ENCODE results near the gene LPIN3.

The LPIN3 gene

DNA sequence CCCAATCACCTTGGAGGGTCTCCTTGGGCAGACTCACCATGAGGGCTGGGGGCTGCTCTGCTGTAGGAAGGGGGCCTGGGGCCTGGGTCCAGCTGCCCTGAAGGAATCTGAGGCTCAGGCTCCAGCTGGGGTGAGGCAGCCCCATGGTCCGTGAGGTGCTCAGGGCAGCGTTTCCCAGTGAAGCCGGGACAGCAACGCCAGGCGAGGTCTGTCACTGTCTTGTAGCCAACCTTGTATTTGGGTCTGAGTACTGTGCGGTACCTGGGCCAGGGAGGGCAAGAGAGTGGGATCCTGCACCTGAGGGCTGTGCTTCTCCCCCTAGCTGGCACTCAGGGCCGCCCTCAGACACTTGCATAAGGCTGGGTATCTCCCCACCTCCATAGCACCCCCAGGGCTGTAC lies 23.0 kb downstream of the LPIN3 start:
- Histone ChIP-seq H3K9ac (ENCODE audit: low read depth, low read length, poor library complexity, severe bottlenecking) (no peak overlapping the region), H3K4me2 (ENCODE audit: low read depth, low read length, poor library complexity, severe bottlenecking) (no peak overlapping the region), H3K4me1 (ENCODE audit: insufficient read depth, low read length, poor library complexity, severe bottlenecking) (no peaks in the 10 kb centered on the region), H3F3A (ENCODE audit: low read depth) (no peaks in the 10 kb centered on the region), H3K9me3 (ENCODE audit: insufficient read depth, low read depth, low read length) (no peaks in the 10 kb centered on the region), H2AFZ (ENCODE audit: low read length) (no peak overlapping the region), H3K9me2 (replicated peaks; ENCODE audit: low read depth, low read length) (no peaks in the 10 kb centered on the region), H4K20me1 (ENCODE audit: insufficient read depth, low read length, poor library complexity, severe bottlenecking) (no peaks in the 10 kb centered on the region), H3K79me2 (ENCODE audit: insufficient read depth, low read length) (no peaks in the 10 kb centered on the region), H3K27me3 (ENCODE audit: insufficient read depth, low read length, poor library complexity, severe bottlenecking) (no peaks in the 10 kb centered on the region), H3K4me3 (ENCODE audit: low read length, poor library complexity, severe bottlenecking) (no peak overlapping the region), H3K36me3 (ENCODE audit: insufficient read depth, low read length) (no peaks in the 10 kb centered on the region)
- no peak for TF ChIP-seq EZH2phosphoT487 (IDR thresholded peaks at IDR 0.05; ENCODE audit: borderline replicate concordance)
- TF ChIP-seq CTCF (conservative IDR thresholded peaks at IDR 0.05; ENCODE audit: low read length), result no peak

- no peak overlapping the region for H3K9ac ChIP-seq (ENCODE audit: low read depth, low read length, poor library complexity, severe bottlenecking)
- H3F3A ChIP-seq (ENCODE audit: low read depth), result no peaks in the 10 kb centered on the region
- no peaks in the 10 kb centered on the region for H3K36me3 ChIP-seq (ENCODE audit: insufficient read depth, low read length)
- H3K27me3 ChIP-seq (ENCODE audit: insufficient read depth, low read length, poor library complexity, severe bottlenecking), result no peaks in the 10 kb centered on the region
- H3K4me2 ChIP-seq (ENCODE audit: low read depth, low read length, poor library complexity, severe bottlenecking), result no peak overlapping the region
- H3K9me2 ChIP-seq (replicated peaks; ENCODE audit: low read depth, low read length), result no peaks in the 10 kb centered on the region
- no peak overlapping the region for H3K4me3 ChIP-seq (ENCODE audit: low read length, poor library complexity, severe bottlenecking)
- H3K9me3 ChIP-seq (ENCODE audit: insufficient read depth, low read depth, low read length), result no peaks in the 10 kb centered on the region
- H2AFZ ChIP-seq (ENCODE audit: low read length), result no peak overlapping the region
- no peak for TF ChIP-seq CTCF (conservative IDR thresholded peaks at IDR 0.05; ENCODE audit: low read length)
- no peak for TF ChIP-seq EZH2phosphoT487 (IDR thresholded peaks at IDR 0.05; ENCODE audit: borderline replicate concordance)
- no peaks in the 10 kb centered on the region for H3K79me2 ChIP-seq (ENCODE audit: insufficient read depth, low read length)
- H4K20me1 ChIP-seq (ENCODE audit: insufficient read depth, low read length, poor library complexity, severe bottlenecking), result no peaks in the 10 kb centered on the region
- H3K4me1 ChIP-seq (ENCODE audit: insufficient read depth, low read length, poor library complexity, severe bottlenecking), result no peaks in the 10 kb centered on the region
Measured at GRCh38 chr20:41364236-41364855, 23.7 kb downstream of the LPIN3 start.

- Histone ChIP-seq H3K4me3 (ENCODE audit: low read length, poor library complexity, severe bottlenecking) (no peak overlapping the region), H3K9me3 (ENCODE audit: insufficient read depth, low read depth, low read length) (no peaks in the 10 kb centered on the region), H3K9me2 (replicated peaks; ENCODE audit: low read depth, low read length) (no peaks in the 10 kb centered on the region), H3K4me2 (ENCODE audit: low read depth, low read length, poor library complexity, severe bottlenecking) (no peak overlapping the region), H2AFZ (ENCODE audit: low read length) (no peak overlapping the region), H3F3A (ENCODE audit: low read depth) (no peaks in the 10 kb centered on the region), H3K79me2 (ENCODE audit: insufficient read depth, low read length) (no peaks in the 10 kb centered on the region), H3K36me3 (ENCODE audit: insufficient read depth, low read length) (no peaks in the 10 kb centered on the region), H3K27me3 (ENCODE audit: insufficient read depth, low read length, poor library complexity, severe bottlenecking) (no peaks in the 10 kb centered on the region), H3K9ac (ENCODE audit: low read depth, low read length, poor library complexity, severe bottlenecking) (no peak overlapping the region), H4K20me1 (ENCODE audit: insufficient read depth, low read length, poor library complexity, severe bottlenecking) (no peaks in the 10 kb centered on the region), H3K4me1 (ENCODE audit: insufficient read depth, low read length, poor library complexity, severe bottlenecking) (no peaks in the 10 kb centered on the region)
- TF ChIP-seq CTCF (conservative IDR thresholded peaks at IDR 0.05; ENCODE audit: low read length), result no peak
- no peak for TF ChIP-seq EZH2phosphoT487 (IDR thresholded peaks at IDR 0.05; ENCODE audit: borderline replicate concordance)
Measured at GRCh38 chr20:41364967-41365765, 24.5 kb downstream of the LPIN3 start.
